ENCODE measurements around the gene ERAL1. TPM values are rescaled to one million over a fixed set of nuclear protein-coding genes. Genes with fewer than 3 reads are reported as not detected.

ERAL1 gene
- total and polyA plus RNA-seq, 2 of the 8 experiments (the other 6 are each of a cell fraction or from before 2014, with no cell fraction given) = 67.8 to 122 TPM

- Histone ChIP-seq H2AFZ (ENCODE audit: low read length) (no peak overlapping the region), H3K36me3 (ENCODE audit: control insufficient read depth in 2 of 4, insufficient read depth in 4 of 4, low read length in 3 of 4) (no peaks in the 10 kb centered on the region; a peak in 2 of 8 replicates), H4K5ac (ENCODE audit: insufficient read length, low read depth, low read length) (no peak overlapping the region), H2BK12ac (ENCODE audit: low read depth, low read length) (no peak overlapping the region), H3K4me3 (ENCODE audit: extremely low read depth in 1 of 4, insufficient read depth in 2 of 4, low read depth in 3 of 4, low read length in 4 of 4) (no peak overlapping the region), H4K8ac (ENCODE audit: extremely low read depth, insufficient read depth, low read length) (no peak overlapping the region), H3K27ac (ENCODE audit: low read depth, low read length) (no peak overlapping the region), H4K91ac (replicated peaks; ENCODE audit: insufficient read length, low read length) (no peak overlapping the region), H3K4ac (replicated peaks; ENCODE audit: insufficient read length, low read depth, low read length) (no peak overlapping the region), H3K4me1 (replicated peaks in 1 of 4; ENCODE audit: control insufficient read depth in 3 of 4, insufficient read depth in 4 of 4, low read length in 3 of 4) (peaks cover 2 to 11% (median 3%) of the 10 kb centered on the region in 4 experiments), H3K56ac (replicated peaks; ENCODE audit: insufficient read length, low read depth, low read length) (no peak overlapping the region), H2AK5ac (ENCODE audit: low read depth, low read length) (no peak overlapping the region), H3K23ac (ENCODE audit: insufficient read length) (no peak overlapping the region), H2BK5ac (ENCODE audit: low read depth, low read length) (no peak overlapping the region), H3K4me2 (ENCODE audit: insufficient read depth in 1 of 2, low read depth in 2 of 2, low read length in 2 of 2) (no peak overlapping the region), H3K18ac (ENCODE audit: extremely low read depth, low read length) (no peak overlapping the region), H2BK120ac (replicated peaks; ENCODE audit: low read depth, low read length) (no peak overlapping the region), H3K14ac (ENCODE audit: insufficient read length) (no peak overlapping the region), H4K20me1 (replicated peaks in 1 of 2; ENCODE audit: control insufficient read depth in 1 of 2, insufficient read depth in 2 of 2, low read length in 2 of 2) (peaks cover 2 to 10% of the 10 kb centered on the region in 2 experiments), H3K27me3 (replicated peaks in 1 of 4; ENCODE audit: control insufficient read depth in 3 of 4, extremely low read depth in 1 of 4, insufficient read depth in 3 of 4, low read length in 3 of 4) (no peaks in the 10 kb centered on the region), H3K23me2 (ENCODE audit: low read depth, low read length) (peaks cover 2% of the 10 kb centered on the region; the same call in 1 of the 2 replicates), H3K79me2 (ENCODE audit: control insufficient read depth in 1 of 2, insufficient read depth in 2 of 2, low read length in 2 of 2) (peaks cover 4 to 23% of the 10 kb centered on the region in 2 experiments), H3K9me3 (ENCODE audit: insufficient read depth in 2 of 2, low read depth in 1 of 2, low read length in 1 of 2) (no peaks in the 10 kb centered on the region), H2BK15ac (ENCODE audit: low read length) (no peak overlapping the region), H3K9ac (replicated peaks in 1 of 4; ENCODE audit: extremely low read depth in 1 of 4, low read depth in 3 of 4, low read length in 3 of 4) (no peak overlapping the region), H3K79me1 (ENCODE audit: low read depth, low read length) (peaks cover 8% of the 10 kb centered on the region), H2BK20ac (ENCODE audit: low read length) (no peak overlapping the region)
- ChIA-PET CTCF (ENCODE audit: partially characterized antibody) (interaction anchor here (0.9 to 7.3 kb wide), 8 partner anchors 9 to 129 kb away, joined by 3 to 47 read pairs (median 5); no protein-coding TSS in a partner anchor), POLR2A (ENCODE audit: partially characterized antibody) (interaction anchor here (0.9 to 2.8 kb wide), 4 partner anchors 10 to 171 kb away, joined by 3 to 7 read pairs (median 5); no protein-coding TSS in a partner anchor)
- DNase-seq (ENCODE audit: low read depth in 1 of 2, low spot score in 2 of 2) (no peak), FAIRE-seq (no peak)
- 95% methylated on average over 2 of the region's 4 CpGs; no CpG with 5 or more reads in 1 of the 2 experiments for WGBS, 2 experiments (ENCODE audit: extremely low coverage in 1 of 2, insufficient coverage in 1 of 2, insufficient read length in 1 of 2, insufficient replicate concordance in 2 of 2, low coverage in 1 of 2, low lambda C conversion rate in 2 of 2, missing lambda C conversion rate in 1 of 2)
- TF ChIP-seq ASH2L (IDR thresholded peaks at IDR 0.05; ENCODE audit: low read length) (no peak), SP2 (IDR thresholded peaks at IDR 0.05; ENCODE audit: low read length) (no peak), POLR2AphosphoS5 (IDR thresholded peaks at IDR 0.05; ENCODE audit: low read depth, low read length) (no peak), RAD21 (IDR thresholded peaks at IDR 0.05 in 1 of 2, conservative IDR thresholded peaks at IDR 0.05 in 1 of 2; ENCODE audit: low read depth in 2 of 2, low read length in 2 of 2) (no peak), MAX (IDR thresholded peaks at IDR 0.05) (no peak), BRCA1 (IDR thresholded peaks at IDR 0.05; ENCODE audit: low read depth, low read length) (no peak), HDAC2 (IDR thresholded peaks at IDR 0.05; ENCODE audit: borderline replicate concordance in 1 of 2, low read depth in 2 of 2, low read length in 2 of 2) (no peak), SAP30 (IDR thresholded peaks at IDR 0.05; ENCODE audit: insufficient read depth, insufficient replicate concordance, low read length) (no peak), SIRT6 (IDR thresholded peaks at IDR 0.05; ENCODE audit: low read length) (no peak), GTF2F1 (IDR thresholded peaks at IDR 0.05; ENCODE audit: borderline replicate concordance, low read depth, low read length) (no peak), CBX8 (IDR thresholded peaks at IDR 0.05; ENCODE audit: borderline replicate concordance, low read depth, low read length) (no peak), CREB1 (IDR thresholded peaks at IDR 0.05) (no peak), GABPA (IDR thresholded peaks at IDR 0.05; ENCODE audit: borderline replicate concordance, insufficient read depth, low read length) (no peak), BACH1 (IDR thresholded peaks at IDR 0.05; ENCODE audit: low read length) (no peak)
These were observed 37.2 kb downstream of the ERAL1 start for GRCh38 chr17:28892024-28892423.

Measured in H1 (cell line).